Activated naive CD8-positive, alpha-beta T cell treated with anti-CD3 and anti-CD28 coated beads, Interleukin-2, amount 50 U/mL, for 24 hours (primary cell): ENCODE measurements around the gene MSLN.
A peak's percentile ranks its signal among the peaks of the same experiment; 100 is the strongest.
"Not testable (repeated sequence)": the region's sequence is repeated elsewhere in the genome, so short reads cannot be mapped to it uniquely, and the experiment has no call there.

ENCODE experiments used
- ATAC-seq: fragments of 150-1000 bp; cut with Tn5 transposase; one replicate; pipeline ENCODE4 v1.10.0; 2021
- DNase-seq: peaks from one replicate; pipeline ENCODE4 v3.0.0; 2021
- H3K27ac Mint-ChIP-seq: one replicate; pipeline ENCODE4 v1.8.0; 2021; ENCODE audit warnings: mild to moderate bottlenecking, mixed read lengths
- H3K27me3 Mint-ChIP-seq: one replicate; pipeline ENCODE4 v1.8.0; 2021; ENCODE audit warnings: mixed read lengths
- H3K36me3 Mint-ChIP-seq: one replicate; pipeline ENCODE4 v1.8.0; 2021; ENCODE audit warnings: low read depth, mixed read lengths
- H3K4me1 Mint-ChIP-seq: one replicate; pipeline ENCODE4 v1.8.0; 2021; ENCODE audit warnings: mixed read lengths
- H3K4me3 Mint-ChIP-seq: one replicate; pipeline ENCODE4 v1.8.0; 2021; ENCODE audit warnings: mild to moderate bottlenecking, moderate library complexity, mixed read lengths
- H3K9me3 Mint-ChIP-seq: one replicate; pipeline ENCODE4 v1.8.0; 2021; ENCODE audit warnings: mixed read lengths

Gene MSLN

GRCh38 chr16:760545-761343 is at the start of gene MSLN:
MSLN (plus strand) TSS chr16:760734; CDS start chr16:762681, 1,947 bp downstream.
- no peaks in the 10 kb centered on the region for H3K36me3 Mint-ChIP-seq
- DNase-seq: no peak
- no peaks in the 10 kb centered on the region for H3K9me3 Mint-ChIP-seq
- no peak within 1 kb of the TSS for H3K27ac Mint-ChIP-seq
- H3K4me1 Mint-ChIP-seq: no peaks in the 10 kb centered on the region
- no peak within 1 kb of the TSS for H3K4me3 Mint-ChIP-seq
- ATAC-seq: no peak
- peaks cover 3% of the 10 kb centered on the region for H3K27me3 Mint-ChIP-seq

GRCh38 chr16:711084-711483 is 49.5 kb upstream of the MSLN start:
- Mint-ChIP-seq H3K4me1 (peaks cover 5% of the 10 kb centered on the region), H3K9me3 (no peaks in the 10 kb centered on the region), H3K36me3 (no peaks in the 10 kb centered on the region), H3K4me3 (no peak overlapping the region), H3K27me3 (peaks cover 50% of the 10 kb centered on the region), H3K27ac (no peak overlapping the region)
- DNase-seq: no peak
- no peak for ATAC-seq

GRCh38 chr16:711548-712320 is 48.8 kb upstream of the MSLN start:
- Mint-ChIP-seq H3K27me3 (peaks cover 43% of the 10 kb centered on the region), H3K9me3 (no peaks in the 10 kb centered on the region), H3K36me3 (no peaks in the 10 kb centered on the region), H3K4me3 (no peak overlapping the region), H3K4me1 (peaks cover 6% of the 10 kb centered on the region), H3K27ac (no peak overlapping the region)
- peak; percentile 89 for DNase-seq
- peak; percentile 58 for ATAC-seq

- ATAC-seq, H3K4me1 Mint-ChIP-seq, H3K36me3 Mint-ChIP-seq, H3K9me3 Mint-ChIP-seq, H3K27ac Mint-ChIP-seq, H3K4me3 Mint-ChIP-seq: not testable (repeated sequence)
- DNase-seq: peak; percentile 73
- H3K27me3 Mint-ChIP-seq: peaks cover 35% of the 10 kb centered on the region
Observed at GRCh38 chr16:712740-713250, 47.7 kb upstream of the MSLN start.

- no peak for DNase-seq
- Mint-ChIP-seq H3K4me3 (no peak overlapping the region), H3K36me3 (no peaks in the 10 kb centered on the region), H3K27me3 (peaks cover 24% of the 10 kb centered on the region), H3K9me3 (no peaks in the 10 kb centered on the region), H3K4me1 (peaks cover 11% of the 10 kb centered on the region), H3K27ac (no peak overlapping the region)
- ATAC-seq: no peak
Observed at GRCh38 chr16:714079-714478, 46.5 kb upstream of the MSLN start.

- Mint-ChIP-seq H3K4me1 (peaks cover 18% of the 10 kb centered on the region), H3K4me3 (peak within 1 kb of the TSS; percentile 61), H3K27me3 (peaks cover 19% of the 10 kb centered on the region), H3K9me3 (no peaks in the 10 kb centered on the region), H3K36me3 (no peaks in the 10 kb centered on the region), H3K27ac (no peak within 1 kb of the TSS)
- ATAC-seq: peak; percentile 77
- DNase-seq: peak; percentile 95
Observed at GRCh38 chr16:714558-715476, 45.7 kb upstream of the MSLN start, which contains the start of gene METRN. METRN (plus strand) TSS chr16:715118; CDS start chr16:715290, 172 bp downstream.

- Mint-ChIP-seq H3K9me3 (no peaks in the 10 kb centered on the region), H3K27ac (no peak overlapping the region), H3K4me3 (peak overlapping the region; percentile 61), H3K27me3 (peaks cover 17% of the 10 kb centered on the region), H3K4me1 (peaks cover 22% of the 10 kb centered on the region), H3K36me3 (no peaks in the 10 kb centered on the region)
- ATAC-seq: peak; percentile 5
- peak; percentile 43 for DNase-seq
Observed at GRCh38 chr16:715477-716199, 44.9 kb upstream of the MSLN start.

- H3K9me3 Mint-ChIP-seq: no peaks in the 10 kb centered on the region
- peak overlapping the region; percentile 61 for H3K4me3 Mint-ChIP-seq
- peaks cover 22% of the 10 kb centered on the region for H3K4me1 Mint-ChIP-seq
- DNase-seq (no peak), ATAC-seq (no peak)
- H3K27me3 Mint-ChIP-seq: peaks cover 15% of the 10 kb centered on the region
- H3K27ac Mint-ChIP-seq: no peak overlapping the region
- no peaks in the 10 kb centered on the region for H3K36me3 Mint-ChIP-seq
Observed at GRCh38 chr16:716200-716568, 44.4 kb upstream of the MSLN start.

- H3K27me3 Mint-ChIP-seq: peaks cover 14% of the 10 kb centered on the region
Observed at GRCh38 chr16:716768-717325, 43.7 kb upstream of the MSLN start.

GRCh38 chr16:717450-718245 is 42.9 kb upstream of the MSLN start:
- no peak for ATAC-seq
- no peak overlapping the region for H3K27ac Mint-ChIP-seq

More at GRCh38 chr16:716768-717325, 43.7 kb upstream of the MSLN start:
- Mint-ChIP-seq H3K9me3 (no peaks in the 10 kb centered on the region), H3K27ac (no peak overlapping the region), H3K4me1 (peaks cover 22% of the 10 kb centered on the region), H3K36me3 (no peaks in the 10 kb centered on the region), H3K4me3 (peak overlapping the region; percentile 61)
- DNase-seq: no peak
- ATAC-seq: no peak

GRCh38 chr16:718389-718788 is 42.1 kb upstream of the MSLN start:
- peaks cover 7% of the 10 kb centered on the region for H3K27me3 Mint-ChIP-seq
- H3K27ac Mint-ChIP-seq: no peak overlapping the region
- ATAC-seq (no peak), DNase-seq (no peak)
- no peak overlapping the region for H3K4me3 Mint-ChIP-seq
- H3K4me1 Mint-ChIP-seq: peaks cover 23% of the 10 kb centered on the region
- no peaks in the 10 kb centered on the region for H3K9me3 Mint-ChIP-seq
- H3K36me3 Mint-ChIP-seq: no peaks in the 10 kb centered on the region

More at GRCh38 chr16:717450-718245, 42.9 kb upstream of the MSLN start:
- no peak for DNase-seq
- no peaks in the 10 kb centered on the region for H3K36me3 Mint-ChIP-seq
- H3K9me3 Mint-ChIP-seq: no peaks in the 10 kb centered on the region
- no peak overlapping the region for H3K4me3 Mint-ChIP-seq
- H3K27me3 Mint-ChIP-seq: peaks cover 10% of the 10 kb centered on the region
- peaks cover 23% of the 10 kb centered on the region for H3K4me1 Mint-ChIP-seq

GRCh38 chr16:718922-719321 is 41.6 kb upstream of the MSLN start:
- Mint-ChIP-seq H3K27ac (peak overlapping the region; percentile 50), H3K27me3 (peaks cover 3% of the 10 kb centered on the region), H3K4me3 (peak overlapping the region; percentile 85), H3K9me3 (no peaks in the 10 kb centered on the region), H3K4me1 (peaks cover 23% of the 10 kb centered on the region), H3K36me3 (no peaks in the 10 kb centered on the region)
- ATAC-seq: no peak
- no peak for DNase-seq
